NCI-H748 (cell line): ENCODE results near the gene CEACAM18.
"Not testable (repeated sequence)": the region's sequence is repeated elsewhere in the genome, so short reads cannot be mapped to it uniquely, and the experiment has no call there.

Experiments used
- DNase-seq: peaks from one replicate; lab custom pipeline; 2025; ENCODE audit not compliant: unreplicated experiment; lab: John Stamatoyannopoulos, UW

Gene CEACAM18

GRCh38 chr19:51491586-51491985 lies 13.2 kb downstream of the CEACAM18 start:
- no peak for DNase-seq

- DNase-seq = no peak
Measured at GRCh38 chr19:51493776-51494175, 15.4 kb downstream of the CEACAM18 start.

DNA sequence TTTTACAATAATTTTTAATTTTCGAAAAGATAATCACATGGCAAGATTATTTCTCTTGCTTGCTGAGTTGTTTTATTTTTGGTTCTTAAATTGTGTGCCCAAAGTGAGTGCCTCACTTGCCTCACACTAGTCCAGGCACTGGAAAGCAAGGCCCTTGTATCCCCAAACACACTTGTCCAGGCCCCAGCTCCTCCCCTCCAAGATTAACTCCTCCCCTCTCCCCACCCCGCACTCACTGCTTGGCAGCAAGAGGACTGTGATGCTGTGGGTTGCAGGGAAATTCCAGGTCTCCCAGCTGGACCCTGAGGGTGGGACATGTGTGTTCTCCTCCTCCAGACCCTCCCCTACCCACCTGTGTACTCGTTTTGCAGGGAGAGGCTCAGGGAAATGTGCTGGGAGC lies 19.3 kb downstream of the CEACAM18 start:
- DNase-seq = no peak

DNA sequence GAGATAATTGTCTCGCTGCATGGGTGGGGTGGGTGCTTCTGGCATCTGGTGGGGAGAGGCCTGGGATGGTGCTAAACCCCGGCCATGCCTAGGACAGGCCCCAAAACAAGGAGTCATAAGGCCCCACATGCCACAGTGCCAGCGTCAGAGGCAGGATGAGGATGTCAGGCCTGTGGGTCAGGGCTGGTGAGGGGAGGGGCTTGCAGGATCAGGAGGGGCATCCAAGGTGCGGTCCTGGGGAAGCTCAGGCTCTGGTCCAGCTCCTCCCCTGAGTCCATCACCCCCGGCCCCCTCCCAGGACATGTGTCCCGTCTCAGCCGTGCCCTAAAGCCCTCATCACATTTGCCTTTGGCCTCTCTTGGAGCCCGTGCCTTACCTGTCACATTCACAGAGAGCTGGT lies 22.6 kb downstream of the CEACAM18 start:
- DNase-seq = not testable (repeated sequence)

- DNase-seq = no peak
Measured at GRCh38 chr19:51501594-51502263, 23.4 kb downstream of the CEACAM18 start, which contains the start of gene SIGLEC12. SIGLEC12 (minus strand) TSS chr19:51501800; CDS start chr19:51501733, 67 bp downstream.

DNA sequence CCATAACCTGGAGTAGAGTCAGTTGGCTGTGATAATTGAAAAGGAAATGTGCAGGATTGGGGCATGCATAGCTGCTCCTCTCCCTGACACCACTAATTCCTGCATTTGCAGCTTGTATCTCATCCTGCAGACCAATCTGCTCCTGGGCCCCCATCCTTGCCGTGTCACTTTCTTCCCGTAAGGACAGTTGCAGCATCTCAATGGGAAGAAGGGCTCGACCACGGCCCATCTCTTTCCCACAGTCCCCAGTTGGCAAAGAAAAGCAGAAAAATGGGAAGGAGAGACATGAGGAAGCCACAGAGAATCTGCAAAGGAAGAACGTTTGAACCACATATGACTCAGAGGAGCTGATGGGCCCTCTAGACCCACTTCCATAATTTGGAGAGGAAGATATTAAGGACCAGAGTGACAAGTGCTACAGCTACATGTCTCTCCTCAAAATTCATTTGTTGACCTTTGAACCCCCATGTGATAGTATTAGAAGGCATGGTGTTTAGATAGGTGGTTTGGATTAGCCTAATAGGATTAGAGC lies 25.0 kb downstream of the CEACAM18 start:
- DNase-seq = no peak

- DNase-seq = no peak
Measured at GRCh38 chr19:51503896-51504295, 25.6 kb downstream of the CEACAM18 start.

DNA sequence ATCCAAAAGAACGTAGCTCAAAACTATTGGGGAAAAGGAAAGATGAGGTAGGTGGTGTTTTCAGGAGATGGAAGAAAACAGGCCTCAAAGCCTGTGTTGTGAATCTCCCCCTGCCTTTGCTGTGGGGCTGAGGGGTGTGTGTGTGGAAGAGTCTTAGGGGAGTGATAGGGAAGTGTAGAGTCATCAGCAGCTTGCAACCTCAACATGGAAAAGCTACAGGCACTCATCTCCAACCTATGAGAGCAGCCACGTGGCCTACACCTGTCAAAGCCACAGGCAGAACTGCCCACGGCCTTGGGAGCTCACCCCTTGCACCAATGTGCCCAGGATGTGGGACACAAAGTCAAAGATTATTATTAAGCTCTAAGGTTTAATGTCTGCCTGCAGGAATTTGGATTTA lies 27.6 kb downstream of the CEACAM18 start:
- no peak for DNase-seq

GRCh38 chr19:51507192-51507591 lies 28.9 kb downstream of the CEACAM18 start:
- DNase-seq = no peak

- DNase-seq = no peak
Measured at GRCh38 chr19:51507640-51508058, 29.3 kb downstream of the CEACAM18 start.

DNA sequence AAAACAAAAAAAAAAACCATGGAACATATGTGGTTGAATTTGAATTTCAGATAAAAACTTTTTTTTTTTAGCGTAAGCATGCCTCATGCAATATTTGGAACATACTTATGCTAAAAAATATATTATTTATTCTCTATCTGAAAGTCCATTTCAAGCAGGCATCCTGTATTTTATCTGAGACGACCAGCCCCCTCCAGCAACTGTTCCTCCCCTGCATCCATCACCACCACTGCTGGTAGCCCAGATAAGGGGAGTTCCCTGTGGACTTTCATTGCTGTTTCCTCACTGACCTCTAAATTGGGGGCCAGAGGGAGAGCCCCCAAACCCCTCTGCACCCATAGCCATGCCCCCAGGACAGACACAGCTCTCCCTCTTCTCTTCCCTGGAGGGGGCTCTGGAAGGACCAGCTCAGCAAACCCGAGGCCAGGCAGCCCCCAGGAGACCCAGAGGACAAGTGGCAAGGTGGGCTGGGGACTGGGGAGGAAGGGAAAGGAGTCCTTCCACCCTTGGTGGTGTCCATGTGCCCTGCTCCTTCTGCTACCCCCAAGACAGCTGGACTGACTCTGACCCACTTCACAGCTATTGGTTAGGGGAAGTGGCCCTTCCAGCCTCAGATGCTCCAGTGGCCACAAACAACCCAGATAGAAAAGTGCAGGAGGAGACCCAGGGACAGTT lies 29.9 kb downstream of the CEACAM18 start:
- DNase-seq = no peak

- DNase-seq = no peak
Measured at GRCh38 chr19:51509823-51510660, 31.7 kb downstream of the CEACAM18 start.

DNA sequence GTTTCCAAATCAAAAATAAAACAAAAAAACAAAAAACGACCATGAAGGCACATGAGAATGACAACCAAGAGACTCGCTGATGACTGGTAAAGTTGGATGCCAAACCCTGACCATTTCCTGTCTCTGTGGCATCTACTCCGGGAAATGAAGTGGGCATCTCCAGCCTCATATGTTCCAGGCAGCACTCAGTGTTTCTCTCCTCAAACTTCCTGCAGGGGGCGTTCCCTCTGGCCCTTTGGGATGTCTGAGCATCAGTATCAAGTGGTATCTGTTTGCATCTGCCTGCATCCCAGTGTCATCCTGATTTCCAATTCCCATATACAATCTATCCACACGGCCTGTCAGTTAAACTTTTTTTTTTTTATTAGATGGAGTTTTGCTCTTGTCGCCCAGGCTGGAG lies 33.0 kb downstream of the CEACAM18 start:
- peak; percentile 31 for DNase-seq

DNA sequence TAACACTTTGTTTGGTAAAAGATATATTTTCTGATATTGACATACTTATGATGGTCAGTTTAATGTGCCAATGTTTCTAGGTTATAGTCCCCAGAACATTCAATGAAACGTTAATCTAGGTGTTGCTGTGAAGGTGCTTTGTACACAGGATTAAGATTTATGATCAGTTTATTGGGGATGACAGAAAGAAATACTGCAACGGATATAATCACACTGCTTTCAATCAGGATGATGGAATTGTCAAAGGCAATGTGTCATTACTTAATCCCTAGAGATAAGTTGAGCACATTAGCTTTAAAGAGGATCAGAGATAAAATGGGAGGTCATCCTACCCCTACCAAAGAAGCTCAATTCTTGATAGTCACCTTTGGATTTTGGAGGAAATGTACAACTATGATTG lies 35.6 kb downstream of the CEACAM18 start:
- no peak for DNase-seq

GRCh38 chr19:51514866-51515481 lies 36.6 kb downstream of the CEACAM18 start:
- DNase-seq = peak; percentile 52

GRCh38 chr19:51520728-51521127 lies 42.4 kb downstream of the CEACAM18 start:
- no peak for DNase-seq

GRCh38 chr19:51521357-51521756 lies 43.0 kb downstream of the CEACAM18 start:
- DNase-seq = no peak

- DNase-seq = no peak
Measured at GRCh38 chr19:51521781-51522180, 43.4 kb downstream of the CEACAM18 start.

DNA sequence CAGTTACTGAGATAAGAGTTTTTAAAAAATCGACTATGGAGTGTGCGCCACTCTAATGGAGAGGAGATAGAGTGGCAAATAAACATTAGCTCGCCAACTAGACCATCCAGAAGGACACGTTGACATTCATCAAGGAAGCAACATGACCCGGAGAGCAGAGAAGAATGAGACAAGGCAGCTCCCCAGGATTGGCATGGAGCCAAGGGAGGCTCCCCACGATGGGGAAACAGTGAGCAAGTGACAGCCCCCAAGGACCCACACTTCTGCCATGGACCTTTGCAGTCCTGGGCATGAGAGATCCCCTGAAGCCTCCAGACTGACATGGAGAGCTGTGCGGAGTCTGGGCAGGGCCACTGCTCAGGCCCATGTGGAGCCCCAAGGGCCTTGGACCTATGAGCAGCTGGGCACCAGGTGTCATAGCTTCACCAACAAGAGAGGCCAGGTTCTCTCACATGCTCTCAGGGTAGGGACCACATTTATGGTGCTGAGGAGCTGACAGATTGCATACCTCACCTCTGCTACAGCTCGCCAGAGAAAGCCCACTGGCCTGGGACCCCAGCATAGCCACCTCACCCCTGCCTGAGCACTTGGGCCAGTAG lies 46.4 kb downstream of the CEACAM18 start:
- no peak for DNase-seq

- peak; percentile 5 for DNase-seq
Measured at GRCh38 chr19:51525651-51526050, 47.3 kb downstream of the CEACAM18 start.

- no peak for DNase-seq
Measured at GRCh38 chr19:51529301-51529700, 51.0 kb downstream of the CEACAM18 start.
